ENCODE results near the gene HPS1.

HPS1 gene

DNA sequence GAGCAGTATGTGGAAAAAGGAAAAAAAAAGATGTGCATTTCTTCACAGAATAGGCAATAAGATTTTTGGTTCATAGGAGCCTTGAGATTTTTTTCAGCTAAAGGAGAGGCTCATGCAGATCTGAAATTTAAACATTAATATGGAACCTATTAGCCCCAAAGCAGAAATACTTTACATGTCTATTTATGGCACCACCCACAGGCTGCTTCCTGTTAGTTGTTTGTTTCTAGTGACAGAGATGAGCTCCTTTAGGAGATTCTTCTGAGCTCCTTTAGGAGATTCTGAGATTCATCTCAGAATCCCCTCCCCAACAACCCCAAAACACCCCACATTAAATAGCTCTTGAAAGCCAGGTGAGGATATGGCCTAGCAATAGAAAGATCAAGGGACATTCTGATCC, 27.9 kb upstream of the HPS1 start:
- H3K27ac Mint-ChIP-seq: no peak overlapping the region

DNA sequence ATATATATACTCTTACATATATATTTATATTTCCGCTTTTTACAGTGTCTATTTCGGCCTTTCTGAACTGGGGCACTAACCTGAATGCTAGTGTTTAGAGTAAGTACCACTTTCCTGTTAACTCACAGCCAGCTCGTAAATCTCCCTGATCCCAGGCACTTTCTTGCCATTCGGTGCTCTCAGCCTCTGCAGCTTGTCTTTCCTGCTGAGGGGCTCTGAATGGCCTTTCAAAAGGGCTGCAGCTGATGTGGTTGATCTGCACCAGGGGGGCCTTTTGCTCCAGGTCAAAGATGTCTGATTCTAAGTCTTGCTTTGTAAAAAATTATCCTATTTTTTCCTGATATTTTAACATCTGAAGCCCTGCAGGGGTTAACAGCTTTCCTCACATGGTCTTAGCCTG, 25.5 kb upstream of the HPS1 start:
- Mint-ChIP-seq H3K9me3 (no peaks in the 10 kb centered on the region), H3K36me3 (ENCODE audit: insufficient read depth) (no peaks in the 10 kb centered on the region), H3K4me1 (ENCODE audit: low read depth in 2 of 2) (peaks cover 5 to 8% of the 10 kb centered on the region in 2 donors), H3K4me3 (no peak overlapping the region), H3K27me3 (no peaks in the 10 kb centered on the region), H3K27ac (no peak overlapping the region)
- ATAC-seq (replicated peaks) (no peak), DNase-seq (no peak)

More for the DNA sequence above, 27.9 kb upstream of the HPS1 start:
- no peaks in the 10 kb centered on the region for H3K27me3 Mint-ChIP-seq
- no peak for DNase-seq
- no peaks in the 10 kb centered on the region for H3K9me3 Mint-ChIP-seq
- H3K4me1 Mint-ChIP-seq (ENCODE audit: low read depth in 2 of 2): peaks cover 0 to 7% of the 10 kb centered on the region in 2 donors
- no peaks in the 10 kb centered on the region for H3K36me3 Mint-ChIP-seq (ENCODE audit: insufficient read depth)
- no peak for ATAC-seq (replicated peaks)
- no peak overlapping the region for H3K4me3 Mint-ChIP-seq

DNA sequence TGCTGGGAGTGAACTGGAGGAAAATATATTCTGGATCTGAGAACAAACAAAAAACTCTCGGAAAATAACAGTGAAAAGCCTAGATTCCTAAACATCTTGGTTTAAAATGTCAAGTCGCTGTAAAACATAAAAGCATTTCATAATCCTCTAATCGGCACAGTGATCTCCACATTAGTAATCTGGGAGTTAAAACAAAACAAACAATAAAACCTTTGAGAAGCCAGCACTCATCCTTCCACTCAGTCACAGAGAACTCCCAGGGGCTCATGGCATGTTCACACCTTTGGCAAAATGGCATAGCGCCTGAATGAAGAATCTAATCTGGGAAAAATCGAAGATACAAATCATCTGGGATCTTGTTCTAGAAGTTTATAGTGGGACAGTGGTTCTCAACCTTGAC, 24.1 kb upstream of the HPS1 start:
- no peak for ATAC-seq (replicated peaks)
- Mint-ChIP-seq H3K4me3 (no peak overlapping the region), H3K9me3 (no peaks in the 10 kb centered on the region), H3K27ac (no peak overlapping the region), H3K36me3 (ENCODE audit: insufficient read depth) (no peaks in the 10 kb centered on the region), H3K4me1 (ENCODE audit: low read depth in 2 of 2) (peaks cover 6 to 8% of the 10 kb centered on the region in 2 donors), H3K27me3 (no peaks in the 10 kb centered on the region)
- DNase-seq: no peak

DNA sequence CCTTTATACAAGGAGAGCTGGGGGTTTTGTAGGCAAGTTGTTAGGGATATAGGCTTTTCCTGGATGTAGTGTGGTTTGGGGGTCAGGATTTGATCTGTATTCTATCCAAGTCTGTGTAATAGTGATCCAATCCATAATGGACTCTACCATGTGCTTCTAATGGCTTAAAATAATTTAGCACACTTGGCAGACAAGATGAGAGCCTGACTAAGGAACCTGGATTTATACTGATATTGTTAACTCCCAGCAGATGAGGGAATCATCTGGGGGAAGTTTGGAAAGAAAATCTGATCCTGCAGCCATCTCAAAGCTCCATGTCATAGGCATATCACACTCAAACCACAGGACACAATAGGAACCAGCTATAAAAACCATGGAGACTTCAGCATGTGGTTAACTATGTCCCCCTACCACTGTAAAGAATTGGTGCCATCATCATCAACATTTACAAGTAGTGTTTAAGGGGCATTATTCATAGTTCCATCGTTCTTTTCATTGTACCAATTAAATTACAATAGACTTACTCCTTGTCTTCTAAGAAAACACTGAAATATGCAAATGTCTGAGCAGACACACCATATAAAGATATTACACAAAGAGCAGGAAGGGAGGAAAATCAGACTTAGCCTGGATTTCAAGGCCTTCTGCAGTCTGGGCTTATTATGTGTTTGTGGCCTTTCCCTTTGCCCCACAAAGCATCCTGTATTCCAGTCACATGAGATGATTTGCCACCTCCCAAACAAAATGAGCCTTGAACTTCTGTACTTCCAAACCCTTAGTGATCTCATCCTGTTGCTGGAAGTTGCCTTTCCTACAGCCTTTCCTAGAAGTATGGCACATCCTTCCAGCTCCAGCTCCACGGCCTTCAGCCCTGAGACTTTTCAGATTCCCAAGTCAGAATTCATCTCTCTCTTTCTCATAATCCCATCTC, 22.5 kb upstream of the HPS1 start:
- Mint-ChIP-seq H3K9me3 (no peaks in the 10 kb centered on the region), H3K4me1 (ENCODE audit: low read depth in 2 of 2) (peaks cover 6 to 8% of the 10 kb centered on the region in 2 donors), H3K27ac (no peak overlapping the region), H3K36me3 (ENCODE audit: insufficient read depth) (no peaks in the 10 kb centered on the region), H3K27me3 (peaks cover 0 to 6% of the 10 kb centered on the region in 2 donors), H3K4me3 (peak overlapping the region in 1 of 2 donors; percentile 91)
- DNase-seq (no peak), ATAC-seq (replicated peaks) (no peak)

DNA sequence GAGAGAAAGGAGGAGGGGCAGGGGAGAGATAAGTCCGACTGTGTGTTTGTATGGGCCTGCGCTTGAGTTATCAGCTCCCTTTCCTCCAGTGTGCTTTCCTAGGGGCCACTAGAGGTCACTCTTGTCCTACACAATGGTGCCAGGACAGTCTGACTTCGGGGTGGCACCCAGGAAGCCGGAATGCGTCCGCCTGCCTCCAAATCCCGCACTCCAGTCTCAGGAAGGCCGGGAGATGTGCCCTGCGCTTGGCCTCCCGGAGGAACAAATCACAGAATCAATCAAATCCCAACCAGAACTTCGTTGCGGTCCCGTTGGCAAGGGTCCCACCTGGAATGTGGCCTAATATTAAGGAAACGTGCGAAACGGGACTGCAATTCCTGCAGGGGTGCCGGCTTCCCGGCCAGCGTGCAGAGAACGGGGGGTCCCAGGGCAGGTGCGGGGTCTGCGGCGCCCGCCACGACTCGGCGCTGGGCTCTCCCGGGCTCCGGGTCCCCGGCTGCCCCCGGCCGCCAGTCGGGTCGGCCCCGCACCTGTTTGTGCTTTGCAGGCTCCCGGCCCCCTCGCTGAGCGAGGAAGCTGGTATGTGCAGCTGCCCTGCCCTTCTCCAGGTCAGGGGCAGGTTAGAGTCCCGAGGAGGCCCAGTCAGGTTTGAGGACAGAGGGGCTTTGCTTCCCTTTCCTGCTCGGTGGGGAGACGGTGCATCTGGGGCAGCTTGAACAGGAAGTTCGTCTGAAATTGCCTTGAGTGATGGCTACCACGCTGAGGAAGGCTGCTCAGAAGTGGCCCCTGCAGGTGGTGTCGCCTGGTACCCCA, 21.0 kb upstream of the HPS1 start:
- Mint-ChIP-seq H3K4me3 (peak overlapping the region; percentile 91 to 97), H3K9me3 (no peaks in the 10 kb centered on the region)

DNA sequence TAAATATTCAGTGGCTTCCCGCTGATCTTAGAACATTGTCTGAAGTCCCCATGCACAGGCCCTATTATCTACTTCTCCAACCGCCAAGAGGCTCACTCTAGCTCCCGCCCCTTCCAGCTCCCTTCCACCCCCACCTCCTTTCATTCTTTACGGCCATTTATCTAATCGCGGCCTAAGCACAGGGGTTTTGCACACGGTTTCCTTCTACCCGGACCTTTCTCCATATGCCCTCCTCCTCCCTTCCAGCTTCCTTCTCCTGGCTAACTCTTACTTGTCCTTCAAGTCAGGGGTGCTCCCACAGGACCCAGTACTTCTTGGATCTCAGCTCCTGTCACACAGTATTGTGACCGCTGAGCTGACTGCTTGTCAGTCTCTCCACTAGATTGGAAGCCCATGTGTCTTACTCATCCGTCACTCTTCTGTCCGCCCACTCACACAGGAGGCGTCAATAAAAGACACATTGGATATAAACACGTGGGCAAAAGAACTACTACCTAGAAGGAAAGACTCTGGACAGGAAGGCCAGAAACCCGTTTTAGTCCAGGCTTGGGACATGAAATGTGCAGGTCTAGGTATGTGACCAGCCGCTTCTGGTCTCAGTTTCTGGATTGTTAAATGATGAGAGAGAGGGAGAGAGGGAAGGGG, 20.2 kb upstream of the HPS1 start:
- Mint-ChIP-seq H3K36me3 (ENCODE audit: insufficient read depth) (no peaks in the 10 kb centered on the region), H3K9me3 (no peaks in the 10 kb centered on the region), H3K4me1 (ENCODE audit: low read depth in 2 of 2) (peaks cover 6 to 8% of the 10 kb centered on the region in 2 donors), H3K4me3 (peak overlapping the region; percentile 91 to 97), H3K27me3 (peaks cover 0 to 20% of the 10 kb centered on the region in 2 donors), H3K27ac (peak overlapping the region; percentile 77 to 91)
- DNase-seq: no peak
- no peak for ATAC-seq (replicated peaks)

More for the DNA sequence above, 21.0 kb upstream of the HPS1 start:
- peak; percentile 96 for ATAC-seq (replicated peaks)
- H3K27me3 Mint-ChIP-seq: peaks cover 0 to 15% of the 10 kb centered on the region in 2 donors
- peaks cover 6 to 8% of the 10 kb centered on the region in 2 donors for H3K4me1 Mint-ChIP-seq (ENCODE audit: low read depth in 2 of 2)
- H3K27ac Mint-ChIP-seq: peak overlapping the region; percentile 77 to 91
- DNase-seq: peak; percentile 57 to 59 (median 58)
- no peaks in the 10 kb centered on the region for H3K36me3 Mint-ChIP-seq (ENCODE audit: insufficient read depth)

DNA sequence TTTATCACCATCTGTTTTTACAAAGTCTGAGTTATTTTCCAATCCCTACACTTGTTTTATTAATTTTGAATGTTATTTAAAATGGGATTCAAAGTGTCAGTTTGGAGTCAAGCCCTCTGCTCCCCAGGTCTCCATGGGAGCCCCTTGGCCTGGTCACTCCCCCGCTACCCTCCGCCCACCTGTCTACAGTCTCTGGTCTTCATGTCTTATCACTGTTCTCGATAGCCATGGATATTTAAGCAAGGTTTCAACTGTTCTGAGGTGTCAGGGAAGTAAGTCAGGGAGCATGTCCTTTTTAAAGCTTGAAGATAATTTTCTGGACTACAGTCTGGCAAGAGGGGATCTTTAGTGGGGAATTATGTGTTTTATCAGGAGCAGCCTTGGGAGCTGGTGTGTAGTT, 19.1 kb upstream of the HPS1 start:
- DNase-seq (no peak), ATAC-seq (replicated peaks) (no peak)
- no peaks in the 10 kb centered on the region for H3K9me3 Mint-ChIP-seq
- H3K27ac Mint-ChIP-seq: no peak overlapping the region
- peaks cover 6 to 8% of the 10 kb centered on the region in 2 donors for H3K4me1 Mint-ChIP-seq (ENCODE audit: low read depth in 2 of 2)
- no peak overlapping the region for H3K4me3 Mint-ChIP-seq
- H3K36me3 Mint-ChIP-seq (ENCODE audit: insufficient read depth): no peaks in the 10 kb centered on the region
- peaks cover 0 to 20% of the 10 kb centered on the region in 2 donors for H3K27me3 Mint-ChIP-seq

DNA sequence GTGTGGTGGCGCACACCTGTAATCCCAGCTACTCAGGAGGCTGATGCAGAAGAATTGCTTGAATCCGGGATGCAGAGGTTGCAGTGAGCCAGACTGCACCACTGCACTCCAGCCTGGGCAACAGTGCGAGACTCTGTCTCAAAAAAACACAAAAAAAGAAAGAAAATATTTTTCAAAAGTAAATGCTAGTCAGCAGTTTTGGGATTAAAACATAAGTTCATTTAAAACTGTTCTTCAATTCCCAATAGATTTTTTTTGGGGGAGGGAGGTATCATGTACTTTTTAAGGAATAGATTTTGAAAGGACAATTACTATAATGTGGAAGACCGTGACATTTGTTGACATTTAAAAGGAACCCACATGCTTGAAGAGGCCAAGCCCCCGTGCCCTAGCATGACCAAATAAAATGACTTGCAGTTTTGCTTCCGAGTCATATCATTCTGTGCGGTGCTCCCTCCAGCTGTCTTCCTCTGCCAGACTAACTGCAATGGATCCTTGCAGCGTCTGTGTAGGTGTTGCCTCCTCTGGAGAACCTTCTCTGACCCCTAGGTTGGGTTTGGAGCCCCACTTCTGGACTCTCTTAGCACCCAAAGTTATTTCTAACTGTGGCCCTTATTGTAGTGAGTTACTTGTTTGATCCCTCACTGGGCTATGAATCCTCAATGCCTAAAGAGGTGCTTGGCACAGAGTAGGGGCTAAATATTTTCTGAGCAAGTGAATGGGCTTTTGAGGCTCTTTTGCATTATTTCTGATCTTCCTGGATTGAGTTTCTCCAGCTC, 17.4 kb upstream of the HPS1 start:
- no peak overlapping the region for H3K4me3 Mint-ChIP-seq
- no peaks in the 10 kb centered on the region for H3K36me3 Mint-ChIP-seq (ENCODE audit: insufficient read depth)
- no peak for ATAC-seq (replicated peaks)
- H3K27me3 Mint-ChIP-seq: peaks cover 0 to 20% of the 10 kb centered on the region in 2 donors
- no peak for DNase-seq
- H3K9me3 Mint-ChIP-seq: no peaks in the 10 kb centered on the region
- no peak overlapping the region for H3K27ac Mint-ChIP-seq
- H3K4me1 Mint-ChIP-seq (ENCODE audit: low read depth in 2 of 2): peaks cover 6 to 8% of the 10 kb centered on the region in 2 donors

DNA sequence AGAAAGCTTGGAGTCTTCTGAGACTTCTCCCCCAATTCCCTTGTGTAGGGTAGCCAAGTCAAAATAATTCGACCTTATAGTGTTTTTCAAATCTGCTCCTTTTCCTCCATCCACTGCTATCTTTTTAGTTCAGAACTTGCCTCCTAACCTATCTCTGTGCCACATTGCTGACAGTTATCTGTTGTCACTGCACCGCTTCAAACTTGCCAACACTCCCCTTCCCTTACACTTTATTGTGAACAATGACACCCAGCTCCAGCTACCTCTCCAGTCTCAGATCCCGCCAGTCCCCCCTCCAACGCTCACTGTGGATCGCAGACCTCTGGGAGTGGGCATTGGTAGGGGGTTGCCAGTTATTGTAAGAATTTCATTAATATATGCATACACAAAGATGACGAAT, 16.3 kb upstream of the HPS1 start:
- H3K27ac Mint-ChIP-seq: no peak overlapping the region
- no peak for ATAC-seq (replicated peaks)
- H3K36me3 Mint-ChIP-seq (ENCODE audit: insufficient read depth): no peaks in the 10 kb centered on the region

DNA sequence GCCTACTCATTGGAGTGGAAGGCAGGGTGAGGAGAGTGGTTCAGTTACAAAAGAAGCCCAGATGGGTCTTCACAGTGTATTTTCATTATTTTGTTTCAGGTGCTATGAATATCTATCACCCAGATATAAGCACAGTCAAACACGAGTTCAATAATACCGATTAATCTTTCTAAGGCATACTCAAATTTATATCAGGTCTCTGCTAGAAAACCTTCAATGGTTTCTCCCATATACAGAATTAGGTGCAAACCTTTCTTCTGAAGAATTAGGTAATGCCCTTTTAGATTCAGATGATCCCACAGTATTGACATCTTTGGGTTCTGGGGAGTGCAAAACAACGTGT, 14.7 kb upstream of the HPS1 start:
- ATAC-seq (replicated peaks) (no peak), DNase-seq (no peak)
- H3K4me1 Mint-ChIP-seq (ENCODE audit: low read depth in 2 of 2): no peaks in the 10 kb centered on the region
- H3K9me3 Mint-ChIP-seq: no peaks in the 10 kb centered on the region
- no peak overlapping the region for H3K4me3 Mint-ChIP-seq
- H3K36me3 Mint-ChIP-seq (ENCODE audit: insufficient read depth): no peaks in the 10 kb centered on the region
- H3K27ac Mint-ChIP-seq: no peak overlapping the region
- peaks cover 18 to 38% of the 10 kb centered on the region in 2 donors for H3K27me3 Mint-ChIP-seq

More for the DNA sequence above, 16.3 kb upstream of the HPS1 start:
- no peak for DNase-seq
- Mint-ChIP-seq H3K4me3 (no peak overlapping the region), H3K4me1 (ENCODE audit: low read depth in 2 of 2) (peaks cover 3 to 6% of the 10 kb centered on the region in 2 donors), H3K27me3 (peaks cover 5 to 27% of the 10 kb centered on the region in 2 donors), H3K9me3 (no peaks in the 10 kb centered on the region)

DNA sequence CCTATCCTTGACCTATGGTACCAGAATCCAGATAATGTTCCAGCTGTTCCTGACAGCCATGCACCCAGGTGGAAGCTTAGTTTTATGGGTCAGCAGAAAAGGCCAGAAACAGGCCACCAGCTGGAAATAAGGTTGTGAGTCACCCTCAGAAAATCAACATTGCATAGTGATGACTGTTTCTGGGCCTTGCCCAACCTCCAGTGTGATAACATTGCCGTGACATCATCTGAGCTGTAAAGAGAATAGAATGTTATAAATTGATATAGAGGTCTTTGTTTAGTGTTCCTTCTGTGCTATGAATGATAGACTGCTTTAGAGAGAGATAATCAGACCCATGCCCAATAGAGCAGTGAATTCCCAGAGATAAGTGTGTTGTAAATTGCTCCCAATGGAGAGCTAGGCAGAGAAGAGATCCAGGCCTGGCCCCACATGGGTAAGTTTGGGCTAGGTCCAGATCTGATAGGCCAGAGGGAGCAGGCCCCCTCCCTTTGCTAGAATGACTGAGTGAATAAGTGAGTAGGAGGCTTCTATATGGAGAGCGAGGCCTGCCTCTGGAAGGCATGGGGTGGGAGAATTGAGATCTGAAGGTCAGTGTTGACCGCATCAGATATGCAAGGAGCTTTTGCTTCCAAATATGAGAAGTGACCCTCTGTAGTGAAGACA, 14.2 kb upstream of the HPS1 start:
- DNase-seq: no peak
- Mint-ChIP-seq H3K4me3 (no peak overlapping the region), H3K36me3 (ENCODE audit: insufficient read depth) (no peaks in the 10 kb centered on the region), H3K27ac (no peak overlapping the region), H3K9me3 (no peaks in the 10 kb centered on the region), H3K4me1 (ENCODE audit: low read depth in 2 of 2) (no peaks in the 10 kb centered on the region), H3K27me3 (peaks cover 18 to 38% of the 10 kb centered on the region in 2 donors)
- ATAC-seq (replicated peaks): no peak

All from effector memory CD8-positive, alpha-beta T cell (primary cell).